HG03280 (cell line): Measurements from ENCODE around the gene SPEN.
"Not testable (repeated sequence)": the region's sequence is repeated elsewhere in the genome, so short reads cannot be mapped to it uniquely, and the experiment has no call there.

Experiments used
- ATAC-seq: cut with Tn5 transposase; IDR thresholded peaks from one replicate; pipeline ENCODE4 v1.9.1; 2021; ENCODE audit warnings: mild to moderate bottlenecking, moderate library complexity; ENCODE audit not compliant: unreplicated experiment

SPEN gene

DNA sequence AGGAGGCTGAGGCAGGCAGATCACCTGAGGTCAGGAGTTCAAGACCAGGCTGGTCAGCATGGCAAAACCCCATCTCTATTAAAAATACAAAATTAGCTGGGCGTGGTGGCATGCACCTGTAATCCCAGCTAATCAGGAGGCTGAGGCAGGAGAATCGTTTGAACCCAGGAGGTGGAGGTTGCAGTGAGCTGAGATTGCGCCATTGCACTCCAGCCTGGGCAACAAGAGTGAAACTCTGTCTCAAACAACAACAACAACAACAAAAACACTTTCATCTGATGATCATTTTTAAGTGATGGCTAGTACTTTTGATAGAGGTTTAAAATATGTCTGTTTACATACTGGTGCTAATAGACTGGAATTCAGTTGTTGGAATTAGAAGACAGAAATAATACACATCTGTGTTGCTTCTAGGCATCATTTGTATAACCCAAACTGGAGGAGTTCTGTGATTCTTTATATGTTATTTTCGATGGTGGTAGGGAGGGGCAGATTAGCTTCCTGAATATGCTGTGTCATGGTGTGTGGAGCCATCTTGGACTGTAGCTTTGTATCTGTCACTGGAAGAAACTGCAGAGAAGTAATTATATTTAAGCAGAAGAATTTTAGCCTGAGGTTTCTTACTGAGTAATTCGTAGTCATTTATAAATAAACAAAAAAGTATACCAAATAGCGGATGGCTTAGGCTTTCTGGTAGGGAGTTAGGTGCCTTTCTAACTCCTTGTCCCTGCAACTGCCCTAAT is 45.5 kb downstream of the SPEN start:
- ATAC-seq, result not testable (repeated sequence)

DNA sequence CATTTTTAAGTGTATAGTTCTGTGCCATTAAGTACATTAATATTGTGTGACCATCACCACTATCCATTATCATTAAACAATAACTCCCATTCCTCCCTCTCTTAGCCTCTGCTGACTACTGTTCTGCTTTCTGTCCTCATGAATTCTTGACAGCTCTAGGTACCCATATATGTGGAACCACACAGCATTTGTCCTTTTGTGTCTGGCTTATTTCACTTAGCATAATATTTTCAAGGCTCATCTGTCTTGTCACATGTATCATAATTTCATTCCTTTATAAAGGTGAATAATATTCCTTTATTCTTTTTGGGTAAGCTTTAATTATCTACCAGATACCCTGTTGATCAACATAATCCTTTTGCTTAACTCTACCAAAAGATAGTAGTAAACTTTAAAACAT is 47.7 kb downstream of the SPEN start:
- no peak for ATAC-seq

DNA sequence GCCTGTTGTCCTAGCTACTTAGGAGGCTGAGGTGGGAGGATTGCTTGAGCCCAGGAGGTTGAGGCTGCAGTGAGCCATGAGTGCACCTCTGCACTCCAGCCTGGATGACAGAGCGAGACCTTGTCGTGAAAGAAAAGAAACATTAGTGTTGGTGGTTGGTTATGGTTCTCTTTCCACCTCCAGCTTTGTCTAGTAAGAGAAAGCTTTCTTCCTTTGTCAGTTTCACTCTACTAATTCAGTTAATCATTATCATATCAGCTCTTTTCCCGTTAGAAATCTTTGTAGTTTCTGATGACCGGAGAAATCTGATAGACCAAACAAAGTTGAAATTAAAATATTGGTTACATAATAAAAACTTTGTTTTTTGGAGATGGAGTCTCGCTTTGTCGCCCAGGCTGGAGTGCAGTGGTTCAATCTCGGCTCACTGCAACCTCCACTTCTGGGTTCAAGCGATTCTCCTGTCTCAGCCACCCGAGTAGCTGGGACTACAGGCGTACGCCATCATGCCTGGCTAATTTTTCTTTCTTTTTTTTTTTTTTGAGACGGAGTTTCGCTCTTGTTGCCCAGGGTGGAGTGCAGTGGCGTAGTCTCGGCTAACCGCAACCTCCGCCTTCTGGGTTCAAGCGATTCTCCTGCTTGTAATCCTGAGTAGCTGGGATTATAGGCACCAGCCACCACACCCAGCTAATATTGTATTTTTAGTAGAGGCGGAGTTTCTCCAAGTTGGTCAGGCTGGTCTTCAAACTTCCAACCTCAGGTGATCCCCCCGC is 49.5 kb downstream of the SPEN start:
- not testable (repeated sequence) for ATAC-seq

DNA sequence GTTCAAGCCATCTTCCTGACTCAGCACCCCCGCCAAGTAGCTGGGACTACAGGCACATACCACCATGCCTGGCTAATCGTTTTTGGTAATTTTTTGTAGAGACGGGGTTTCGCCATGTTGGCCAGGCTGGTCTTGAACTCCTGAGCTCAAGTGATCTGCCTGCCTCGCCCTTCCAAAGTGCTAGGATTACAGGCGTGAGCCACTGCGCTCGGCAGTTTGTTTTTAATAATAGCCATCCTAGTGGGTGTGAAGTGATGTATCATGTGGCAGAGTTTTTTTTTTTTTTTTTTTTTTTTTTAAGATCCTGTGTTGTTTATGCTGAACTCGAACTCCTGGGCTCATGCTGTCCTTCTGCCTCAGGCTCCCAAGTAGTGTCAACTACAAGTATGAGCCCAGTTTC is 51.8 kb downstream of the SPEN start:
- ATAC-seq, result no peak

DNA sequence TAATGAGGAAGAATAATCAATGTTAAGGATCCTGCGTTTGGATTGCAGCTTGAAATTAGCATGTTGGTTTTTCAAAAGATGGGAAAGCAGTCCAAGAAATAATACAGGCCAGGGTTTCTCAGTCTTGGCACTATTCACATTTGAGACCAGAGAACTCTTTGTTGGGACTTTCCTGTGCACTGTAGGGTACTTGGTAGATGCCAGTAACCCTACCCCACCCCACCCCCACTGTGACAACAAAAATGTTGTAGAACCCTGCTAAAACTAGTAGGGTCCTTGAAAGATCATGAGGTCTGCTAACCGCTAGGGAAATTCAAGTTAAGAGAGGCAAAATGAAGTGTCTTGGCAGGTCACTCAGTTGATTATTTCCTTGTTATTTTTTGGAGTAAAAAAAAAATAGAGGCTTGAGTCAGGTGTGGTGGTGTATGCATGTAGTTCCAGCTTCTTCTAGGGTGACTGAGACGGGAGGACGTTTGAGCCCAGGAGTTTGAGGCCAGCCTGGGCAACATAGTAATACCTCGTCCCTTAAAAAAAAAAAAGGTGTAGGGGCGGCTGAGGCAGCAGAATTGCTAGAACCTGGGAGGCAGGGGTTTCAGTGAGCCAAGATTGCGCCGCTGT is 53.3 kb downstream of the SPEN start:
- no peak for ATAC-seq

DNA sequence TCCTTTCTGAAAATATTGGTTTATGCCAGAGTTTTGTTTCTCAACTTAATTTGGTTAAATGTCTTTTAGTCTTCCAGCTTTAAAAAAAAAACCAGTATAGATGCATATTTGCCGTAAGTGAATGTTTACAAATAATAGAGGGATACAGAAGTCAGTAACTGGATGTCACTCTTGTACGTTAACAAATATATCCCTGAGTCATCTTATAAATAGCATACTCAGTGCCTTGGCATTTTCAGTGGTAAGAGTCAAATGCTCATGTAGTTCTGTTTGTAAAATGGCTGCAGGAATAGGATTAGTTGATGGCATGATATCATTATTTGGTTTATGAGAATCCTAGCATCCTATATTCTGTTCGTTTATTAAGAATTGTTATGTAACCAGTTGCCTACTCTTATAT is 55.4 kb downstream of the SPEN start:
- ATAC-seq, result no peak

DNA sequence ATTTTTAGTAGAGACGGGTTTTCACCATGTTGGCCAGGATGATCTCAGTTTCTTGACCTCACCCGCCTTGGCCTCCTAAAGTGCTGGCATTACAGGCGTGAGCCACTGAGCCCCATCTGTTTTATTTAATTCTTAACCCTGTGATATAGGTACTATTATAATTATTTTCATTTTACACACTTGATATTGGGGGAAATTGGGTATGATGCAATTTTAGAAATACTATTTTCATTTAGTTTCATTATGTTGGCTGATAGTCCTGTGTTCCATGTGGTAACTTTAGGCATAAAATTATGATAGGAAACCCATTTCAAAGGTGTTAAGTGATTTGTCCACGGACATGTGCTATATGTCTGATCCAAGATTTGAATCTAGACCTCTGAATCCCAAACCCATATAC is 61.1 kb downstream of the SPEN start:
- no peak for ATAC-seq

DNA sequence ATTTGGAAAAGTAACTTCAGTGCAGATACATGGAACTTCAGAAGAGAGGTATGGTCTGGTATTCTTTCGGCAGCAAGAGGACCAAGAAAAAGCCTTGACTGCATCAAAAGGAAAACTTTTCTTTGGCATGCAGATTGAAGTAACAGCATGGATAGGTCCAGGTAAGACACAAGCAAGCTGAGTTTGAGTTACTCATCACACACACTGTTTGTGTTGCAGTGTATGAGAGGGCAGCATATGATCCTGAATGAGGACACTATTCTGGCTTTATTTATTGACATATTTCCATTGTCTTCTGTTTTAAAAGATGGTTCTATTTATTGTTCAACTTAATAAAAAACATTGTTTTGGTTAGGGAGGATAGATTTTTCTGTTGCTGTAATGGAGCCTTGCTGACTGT is 63.6 kb downstream of the SPEN start:
- no peak for ATAC-seq

DNA sequence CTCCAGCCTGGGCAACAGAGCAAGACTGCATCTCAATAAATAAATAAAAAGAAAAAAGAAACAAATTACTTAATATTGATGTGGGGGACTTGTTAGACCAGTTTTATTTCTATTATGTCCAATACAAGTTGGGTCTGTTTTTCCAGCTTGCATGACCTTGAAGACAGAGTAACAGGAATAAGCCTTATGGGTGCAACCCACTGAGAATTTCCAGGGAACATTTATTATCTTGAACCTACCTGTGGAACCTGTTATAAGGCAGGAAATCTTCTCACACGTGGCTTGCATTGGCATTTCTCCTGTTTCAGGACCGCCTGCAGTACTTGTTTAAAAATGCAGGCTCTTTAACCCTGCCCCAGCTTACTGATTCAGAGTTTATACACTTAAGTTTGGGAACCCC is 64.4 kb downstream of the SPEN start:
- ATAC-seq, result no peak

DNA sequence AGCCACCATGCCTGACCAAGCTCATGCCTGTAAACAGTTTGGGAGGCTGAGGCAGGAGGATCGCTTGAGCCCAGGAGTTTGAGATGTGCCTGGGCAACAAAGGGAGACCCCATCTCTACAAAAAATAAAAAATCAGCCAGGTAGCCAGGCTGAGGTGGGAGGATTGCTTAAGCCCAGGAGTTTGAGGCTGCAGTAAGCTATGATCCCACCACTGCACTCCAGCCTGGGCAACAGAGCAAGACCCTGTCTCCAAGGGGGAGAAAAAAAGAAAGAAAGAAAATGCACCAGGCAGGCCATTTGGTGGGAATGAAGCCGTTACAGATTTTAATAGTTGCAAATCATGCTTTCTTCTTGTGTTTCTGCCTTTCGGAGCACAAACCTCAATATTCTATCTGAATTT is 66.1 kb downstream of the SPEN start:
- ATAC-seq, result not testable (repeated sequence)

DNA sequence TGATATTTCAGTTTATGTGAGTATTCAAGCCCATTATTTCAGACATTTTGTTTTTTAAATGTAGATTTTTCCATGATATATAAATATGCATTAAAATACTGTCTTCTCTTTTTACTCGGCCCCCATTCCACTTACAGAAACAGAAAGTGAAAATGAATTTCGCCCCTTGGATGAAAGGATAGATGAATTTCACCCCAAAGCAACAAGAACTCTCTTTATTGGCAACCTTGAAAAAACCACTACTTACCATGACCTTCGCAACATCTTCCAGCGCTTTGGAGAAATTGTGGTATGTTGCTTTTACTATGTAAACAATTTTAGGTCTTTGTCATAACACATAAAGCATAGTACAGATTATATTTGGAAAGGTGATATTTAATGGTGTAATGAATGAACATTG is 68.5 kb downstream of the SPEN start:
- ATAC-seq, result no peak

DNA sequence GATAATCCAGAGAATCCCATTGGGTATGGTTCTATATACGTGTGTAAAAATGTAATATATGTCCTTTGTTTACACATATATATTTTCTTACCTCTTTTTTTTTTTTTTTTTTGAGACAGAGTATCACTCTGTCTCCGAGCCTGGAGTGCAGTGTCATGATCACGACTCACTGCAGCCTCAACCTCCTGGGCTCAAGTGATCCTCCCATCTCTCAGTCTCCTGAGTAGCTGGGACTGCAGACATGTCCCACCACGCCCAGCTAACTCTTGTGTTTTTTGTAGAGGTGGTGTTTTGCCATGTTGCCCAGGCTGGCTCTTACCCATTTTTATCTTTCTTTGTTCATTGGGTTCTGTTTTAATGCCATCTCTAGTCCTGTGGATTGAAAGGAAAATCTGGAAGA is 68.9 kb downstream of the SPEN start:
- no peak for ATAC-seq

DNA sequence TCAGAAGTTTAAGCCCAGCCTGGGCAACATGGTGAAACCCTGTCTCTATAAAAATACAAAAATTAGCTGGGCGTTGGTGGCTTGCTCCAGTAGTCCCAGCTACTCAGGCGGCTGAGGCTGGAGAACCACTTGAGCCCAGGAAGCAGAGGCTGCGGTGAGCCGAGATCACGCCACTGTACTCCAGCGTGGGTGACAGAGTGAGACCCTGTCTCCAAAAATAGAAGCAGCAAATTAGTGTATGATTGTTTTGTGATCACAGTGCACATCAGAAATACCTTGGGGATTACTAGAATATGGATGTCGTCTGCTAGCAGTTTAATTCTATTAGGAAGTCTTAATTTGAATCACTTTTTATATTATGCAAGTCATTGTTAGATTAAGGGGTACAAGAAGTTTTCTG is 69.4 kb downstream of the SPEN start:
- no peak for ATAC-seq

DNA sequence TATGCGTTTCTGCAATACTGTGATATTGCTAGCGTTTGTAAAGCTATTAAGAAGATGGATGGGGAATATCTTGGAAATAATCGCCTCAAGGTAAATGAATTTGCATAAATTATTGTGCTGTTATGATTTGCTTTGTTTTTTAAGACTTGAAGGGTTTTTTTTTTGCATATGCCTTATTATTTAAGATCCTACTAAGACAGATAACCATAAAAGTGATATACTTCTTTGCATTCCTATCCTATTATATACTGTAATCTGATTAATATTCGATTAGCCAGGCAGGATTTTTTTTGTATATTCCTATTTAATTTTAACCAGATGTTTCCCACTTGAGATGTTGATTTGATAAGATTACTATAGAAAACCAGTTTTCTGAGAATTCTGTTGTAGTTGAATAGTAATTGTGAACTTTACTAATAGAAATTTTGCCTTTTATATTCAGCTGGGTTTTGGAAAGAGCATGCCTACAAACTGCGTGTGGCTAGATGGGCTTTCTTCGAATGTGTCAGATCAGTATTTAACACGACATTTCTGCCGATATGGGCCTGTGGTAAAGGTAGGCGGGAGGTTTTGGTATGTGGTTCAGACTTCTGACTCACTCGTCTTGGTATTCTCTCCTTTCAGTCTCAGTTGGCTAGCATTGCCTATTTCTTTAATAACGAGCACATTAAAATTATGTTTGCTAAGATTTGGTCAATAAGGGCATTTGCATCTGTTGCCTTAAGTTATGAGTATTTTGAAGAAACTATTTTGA is 71.6 kb downstream of the SPEN start:
- peak; percentile 69 for ATAC-seq

DNA sequence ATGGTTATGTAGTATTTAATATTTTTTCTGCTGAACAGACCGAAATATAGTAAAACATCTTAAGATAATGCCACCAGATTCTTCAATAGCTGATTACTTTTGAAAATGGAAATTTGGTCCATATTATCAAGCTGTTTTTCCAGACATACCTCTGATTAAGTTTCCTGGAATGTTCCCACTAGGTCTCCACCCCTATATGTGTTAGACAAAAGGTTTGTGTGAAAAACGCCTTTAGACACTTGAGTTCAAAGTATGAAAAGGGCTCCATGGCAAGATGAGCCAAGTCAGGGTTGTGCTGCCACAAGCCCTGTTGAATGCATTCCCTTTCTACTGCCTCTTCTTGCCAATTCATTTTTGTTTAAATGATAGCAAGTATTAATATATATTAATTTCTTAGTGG is 75.7 kb downstream of the SPEN start:
- no peak for ATAC-seq

DNA sequence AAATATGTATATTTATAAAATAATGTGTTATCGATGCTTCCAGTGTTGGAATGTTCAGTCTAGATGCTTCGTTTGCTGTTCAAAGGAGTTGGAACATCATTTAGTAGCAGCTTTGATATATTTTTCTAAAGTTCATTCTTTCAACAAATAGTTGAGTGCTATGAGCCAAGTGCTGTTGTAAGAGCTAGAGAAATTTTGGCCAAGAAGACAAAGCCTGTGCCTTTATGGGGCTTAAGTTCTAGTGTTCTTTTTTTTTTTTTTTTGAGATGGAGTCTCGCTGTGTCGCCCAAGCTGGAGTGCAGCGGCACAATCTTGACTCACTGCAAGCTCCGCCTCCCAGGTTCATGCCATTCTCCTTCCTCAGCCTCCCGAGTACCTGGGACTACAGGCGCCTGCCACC is 78.9 kb downstream of the SPEN start:
- ATAC-seq, result not testable (repeated sequence)

DNA sequence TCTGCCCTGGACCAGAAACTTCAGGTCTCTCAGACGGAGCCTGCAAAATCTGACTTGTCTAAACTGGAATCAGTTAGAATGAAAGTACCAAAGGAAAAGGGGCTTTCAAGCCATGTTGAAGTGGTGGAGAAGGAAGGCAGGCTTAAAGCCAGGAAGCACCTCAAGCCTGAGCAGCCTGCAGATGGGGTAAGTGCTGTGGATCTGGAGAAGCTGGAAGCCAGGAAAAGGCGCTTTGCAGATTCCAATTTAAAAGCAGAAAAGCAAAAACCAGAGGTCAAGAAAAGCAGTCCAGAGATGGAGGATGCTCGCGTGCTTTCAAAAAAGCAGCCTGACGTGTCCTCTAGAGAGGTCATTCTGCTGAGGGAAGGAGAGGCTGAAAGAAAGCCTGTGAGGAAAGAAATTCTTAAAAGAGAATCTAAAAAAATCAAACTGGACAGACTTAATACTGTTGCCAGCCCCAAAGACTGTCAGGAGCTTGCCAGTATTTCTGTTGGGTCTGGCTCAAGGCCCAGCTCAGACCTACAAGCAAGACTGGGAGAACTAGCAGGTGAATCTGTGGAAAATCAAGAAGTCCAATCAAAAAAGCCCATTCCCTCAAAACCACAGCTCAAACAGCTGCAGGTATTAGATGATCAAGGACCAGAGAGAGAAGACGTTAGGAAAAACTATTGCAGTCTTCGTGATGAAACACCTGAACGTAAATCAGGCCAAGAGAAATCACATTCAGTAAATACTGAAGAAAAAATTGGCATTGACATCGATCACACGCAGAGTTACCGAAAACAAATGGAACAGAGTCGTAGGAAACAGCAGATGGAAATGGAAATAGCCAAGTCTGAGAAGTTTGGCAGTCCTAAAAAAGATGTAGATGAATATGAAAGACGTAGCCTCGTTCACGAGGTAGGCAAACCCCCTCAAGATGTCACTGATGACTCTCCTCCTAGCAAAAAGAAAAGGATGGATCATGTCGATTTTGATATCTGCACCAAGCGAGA is 81.8 kb downstream of the SPEN start:
- ATAC-seq, result no peak

DNA sequence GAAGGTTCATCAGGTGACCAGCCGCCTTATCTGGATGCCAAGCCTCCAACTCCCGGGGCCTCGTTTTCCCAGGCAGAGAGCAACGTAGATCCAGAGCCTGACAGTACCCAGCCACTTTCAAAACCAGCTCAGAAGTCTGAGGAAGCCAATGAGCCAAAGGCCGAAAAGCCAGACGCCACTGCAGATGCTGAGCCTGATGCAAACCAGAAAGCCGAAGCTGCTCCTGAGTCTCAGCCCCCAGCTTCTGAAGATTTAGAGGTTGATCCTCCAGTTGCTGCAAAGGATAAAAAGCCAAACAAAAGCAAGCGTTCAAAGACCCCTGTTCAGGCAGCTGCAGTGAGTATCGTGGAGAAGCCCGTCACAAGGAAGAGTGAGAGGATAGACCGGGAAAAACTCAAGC is 83.9 kb downstream of the SPEN start:
- ATAC-seq, result no peak

DNA sequence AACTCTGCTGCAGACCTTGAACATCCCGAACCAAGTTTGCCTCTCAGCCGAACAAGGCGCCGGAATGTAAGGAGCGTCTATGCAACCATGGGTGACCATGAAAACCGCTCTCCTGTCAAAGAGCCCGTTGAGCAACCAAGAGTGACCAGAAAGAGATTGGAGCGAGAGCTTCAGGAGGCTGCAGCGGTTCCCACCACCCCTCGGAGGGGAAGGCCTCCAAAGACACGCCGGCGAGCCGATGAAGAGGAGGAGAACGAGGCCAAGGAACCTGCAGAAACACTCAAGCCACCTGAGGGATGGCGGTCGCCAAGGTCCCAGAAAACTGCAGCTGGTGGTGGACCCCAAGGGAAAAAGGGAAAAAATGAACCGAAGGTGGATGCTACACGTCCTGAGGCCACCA is 84.4 kb downstream of the SPEN start:
- ATAC-seq, result no peak

DNA sequence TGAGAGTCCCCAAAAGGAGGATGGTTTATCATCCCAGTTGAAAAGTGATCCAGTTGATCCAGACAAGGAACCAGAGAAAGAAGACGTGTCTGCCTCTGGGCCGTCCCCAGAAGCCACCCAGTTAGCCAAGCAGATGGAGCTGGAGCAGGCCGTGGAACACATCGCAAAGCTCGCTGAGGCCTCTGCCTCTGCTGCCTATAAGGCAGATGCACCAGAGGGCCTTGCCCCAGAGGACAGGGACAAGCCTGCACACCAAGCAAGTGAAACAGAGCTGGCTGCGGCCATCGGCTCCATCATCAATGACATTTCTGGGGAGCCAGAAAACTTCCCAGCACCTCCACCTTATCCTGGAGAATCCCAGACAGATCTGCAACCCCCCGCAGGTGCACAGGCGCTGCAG is 85.1 kb downstream of the SPEN start:
- no peak for ATAC-seq
